Neural cell (in vitro differentiated cells): ENCODE results near the gene GSK3B.

Experiments used
- EP300 ChIP-seq: fragments of 450-650 bp; conservative IDR thresholded peaks from 2 replicates; pipeline ENCODE4 v1.6.1; 2014; ENCODE audit warnings: antibody characterized with exemption, mild to moderate bottlenecking, moderate library complexity; ENCODE audit not compliant: poor library complexity, severe bottlenecking
- EZH2 ChIP-seq: fragments of 200-600, 300-800 bp; shearing (Covaris generic), sonication (generic); IDR thresholded peaks from 2 replicates; pipeline ENCODE4 v1.6.1; 2014; ENCODE audit warnings: antibody characterized with exemption, low read length, borderline replicate concordance, mild to moderate bottlenecking; ENCODE audit not compliant: insufficient read depth, poor library complexity, severe bottlenecking
- MXI1 ChIP-seq: fragments of 450-650 bp; conservative IDR thresholded peaks from 2 replicates; pipeline ENCODE4 v1.6.1; 2014; ENCODE audit warnings: antibody characterized with exemption, mild to moderate bottlenecking; ENCODE audit not compliant: poor library complexity, severe bottlenecking
- POLR2AphosphoS5 ChIP-seq: IDR thresholded peaks from 2 replicates; pipeline ENCODE4 v1.6.1; 2012
- RAD21 ChIP-seq: fragments of 450-650 bp; conservative IDR thresholded peaks from 2 replicates; pipeline ENCODE4 v1.6.1; 2014; ENCODE audit warnings: antibody characterized with exemption, mild to moderate bottlenecking, moderate library complexity
- REST ChIP-seq: IDR thresholded peaks from 2 replicates; pipeline ENCODE4 v1.6.1; 2012; ENCODE audit warnings: borderline replicate concordance
- SMC3 ChIP-seq: fragments of 450-650 bp; conservative IDR thresholded peaks from 2 replicates; pipeline ENCODE4 v1.6.1; 2014; ENCODE audit warnings: antibody characterized with exemption, mild to moderate bottlenecking, moderate library complexity; ENCODE audit not compliant: poor library complexity
- TAF1 ChIP-seq: IDR thresholded peaks from 2 replicates; pipeline ENCODE4 v1.6.1; 2012; ENCODE audit warnings: low read depth
- TF ChIP-seq, protein P1 (sequence below): fragments of 450-650 bp; IDR thresholded peaks from 2 replicates; pipeline ENCODE4 v1.5.1; 2014; ENCODE audit warnings: antibody characterized with exemption, mild to moderate bottlenecking, moderate library complexity; ENCODE audit not compliant: poor library complexity, severe bottlenecking

- TF ChIP-seq, protein P1, sequence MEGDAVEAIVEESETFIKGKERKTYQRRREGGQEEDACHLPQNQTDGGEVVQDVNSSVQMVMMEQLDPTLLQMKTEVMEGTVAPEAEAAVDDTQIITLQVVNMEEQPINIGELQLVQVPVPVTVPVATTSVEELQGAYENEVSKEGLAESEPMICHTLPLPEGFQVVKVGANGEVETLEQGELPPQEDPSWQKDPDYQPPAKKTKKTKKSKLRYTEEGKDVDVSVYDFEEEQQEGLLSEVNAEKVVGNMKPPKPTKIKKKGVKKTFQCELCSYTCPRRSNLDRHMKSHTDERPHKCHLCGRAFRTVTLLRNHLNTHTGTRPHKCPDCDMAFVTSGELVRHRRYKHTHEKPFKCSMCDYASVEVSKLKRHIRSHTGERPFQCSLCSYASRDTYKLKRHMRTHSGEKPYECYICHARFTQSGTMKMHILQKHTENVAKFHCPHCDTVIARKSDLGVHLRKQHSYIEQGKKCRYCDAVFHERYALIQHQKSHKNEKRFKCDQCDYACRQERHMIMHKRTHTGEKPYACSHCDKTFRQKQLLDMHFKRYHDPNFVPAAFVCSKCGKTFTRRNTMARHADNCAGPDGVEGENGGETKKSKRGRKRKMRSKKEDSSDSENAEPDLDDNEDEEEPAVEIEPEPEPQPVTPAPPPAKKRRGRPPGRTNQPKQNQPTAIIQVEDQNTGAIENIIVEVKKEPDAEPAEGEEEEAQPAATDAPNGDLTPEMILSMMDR: no peak
- TF ChIP-seq REST (no peak), RAD21 (no peak), SMC3 (no peak), EP300 (no peak), POLR2AphosphoS5 (no peak), EZH2 (no peak), TAF1 (no peak), MXI1 (no peak)
Observed at GRCh38 chr3:119856695-119857094, 237.6 kb downstream of the GSK3B start.
